Spleen (tissue), 11 donors: ENCODE measurements around the gene GPD2. TPM values are rescaled to one million over a fixed set of nuclear protein-coding genes. Genes with fewer than 3 reads are reported as not detected.

Experiments
- DNase-seq: peaks from one replicate; pipeline ENCODE4 v3.0.0-alpha.2; 2020
- H3K27ac ChIP-seq, 8 donors: fragments of 200-600 bp; sonication (generic) in 7 of 8; 1 replicate in 4 of 8; 2 replicates in 4 of 8; pipeline versions ENCODE4 v1.5.0 to v1.8.0; 2016 to 2021; ENCODE audit warnings: inconsistent platforms in 4 of 8, mild to moderate bottlenecking in 4 of 8, moderate library complexity in 1 of 8
- H3K27me3 ChIP-seq, 7 donors: fragments of 200-600 bp; sonication (generic) in 6 of 7; replicated peaks in 1 of 7; 1 replicate in 4 of 7; 2 replicates in 3 of 7; pipeline versions ENCODE4 v1.5.0 to v1.8.0; 2016 to 2021; ENCODE audit warnings: inconsistent platforms in 3 of 7, mild to moderate bottlenecking in 1 of 7
- H3K36me3 ChIP-seq, 6 donors: fragments of 200-600 bp; sonication (generic) in 5 of 6; 1 replicate in 4 of 6; 2 replicates in 2 of 6; pipeline versions ENCODE4 v1.5.0 to v1.8.0; 2016 to 2021; ENCODE audit warnings: inconsistent platforms in 2 of 6
- H3K4me1 ChIP-seq, 6 donors: fragments of 200-600 bp; sonication (generic) in 5 of 6; 1 replicate in 3 of 6; 2 replicates in 3 of 6; pipeline versions ENCODE4 v1.5.0 to v1.8.0; 2016 to 2021; ENCODE audit warnings: inconsistent platforms in 3 of 6
- H3K4me3 ChIP-seq, 8 donors: fragments of 200-600 bp; sonication (generic) in 7 of 8; 1 replicate in 4 of 8; 2 replicates in 4 of 8; pipeline versions ENCODE4 v1.5.0 to v1.8.0; 2016 to 2021; ENCODE audit warnings: inconsistent platforms in 4 of 8, mild to moderate bottlenecking in 4 of 8, moderate library complexity in 2 of 8
- H3K9me3 ChIP-seq, 8 donors: fragments of 200-600 bp; sonication (generic) in 7 of 8; 1 replicate in 4 of 8; 2 replicates in 4 of 8; pipeline versions ENCODE4 v1.5.0 to v1.8.0; 2016 to 2021; ENCODE audit warnings: inconsistent platforms in 4 of 8
- POLR2A ChIP-seq, 3 donors: fragments of 450-650 bp; IDR thresholded peaks; one replicate each; pipeline ENCODE4 v1.5.1; 2017; ENCODE audit warnings: antibody characterized with exemption in 3 of 3, mild to moderate bottlenecking in 1 of 3
- POLR2AphosphoS5 ChIP-seq, 3 donors: sonication (generic); formaldehyde crosslinking; IDR thresholded peaks; one replicate each; pipeline ENCODE4 v1.5.1; 2017; ENCODE audit warnings: antibody characterized with exemption in 3 of 3
- WGBS, 5 donors: extraction: QIAGEN DNeasy Blood & Tissue Kit in 3 of 5; methylation state at CpG; one replicate each; pipeline versions ENCODE4 v1.1.5 to v1.1.7; 2013 to 2018; 5-methylcytosine and 5-hydroxymethylcytosine counted together
- intact Hi-C: fragments of 100-400 bp; cut with DNase I; formaldehyde crosslinking; loops from one replicate; pipeline ENCODE4 v1.15.0; 2023; ENCODE audit warnings: low total_unique reads
- polyA plus RNA-seq, 3 donors: library from polyadenylated mRNA; stranded (reverse); fragments of 200-250 nt; gene quantifications; one replicate each; pipeline ENCODE4 v1.2.1, GENCODE V29; 2013
- total RNA-seq, 7 donors: library from RNA; depleted of rRNA in 3 of 7; stranded (reverse); fragments of >200 nt in 3 of 7; fragmentation: NEBNext Ultra II Directional in 4 of 7; extraction: Animal tissue kit (Norgen Biotek cat#: 25700) in 4 of 7; gene quantifications; one replicate each; pipeline versions ENCODE4 v1.1.0 to v1.2.1, GENCODE V29; 2016 to 2021
- TF ChIP-seq, protein P1 (sequence below), 11 experiments: fragments of 200-600 bp in 7 of 11; fragments of 450-650 bp in 4 of 11; sonication (generic) in 4 of 11; IDR thresholded peaks in 8 of 11; conservative IDR thresholded peaks in 3 of 11; 1 replicate in 7 of 11; 2 replicates in 4 of 11; pipeline versions ENCODE4 v1.4.0 to v1.8.0; 2016 to 2021; ENCODE audit warnings: antibody characterized with exemption in 11 of 11, inconsistent platforms in 4 of 11, mild to moderate bottlenecking in 1 of 11
- donor health status: healthy with polysubstance abuse.
- donor health status: DM: no; HTN: no; CAD: no; lungs with moderate emphysema.
- donor health status: DM: no; HTN: no; CAD: no.
- donor health status: Bipolar disorder and iron deficiency.
- donor health status: healthy.
- donor health status: DM: no; HTN: no; CAD: no.
- donor health status: DM: yes; HTN: yes; CAD: no.

GPD2 gene
- total and polyA plus RNA-seq, 10 donors = 3.5 to 74.9 (median 28.8) TPM

DNA sequence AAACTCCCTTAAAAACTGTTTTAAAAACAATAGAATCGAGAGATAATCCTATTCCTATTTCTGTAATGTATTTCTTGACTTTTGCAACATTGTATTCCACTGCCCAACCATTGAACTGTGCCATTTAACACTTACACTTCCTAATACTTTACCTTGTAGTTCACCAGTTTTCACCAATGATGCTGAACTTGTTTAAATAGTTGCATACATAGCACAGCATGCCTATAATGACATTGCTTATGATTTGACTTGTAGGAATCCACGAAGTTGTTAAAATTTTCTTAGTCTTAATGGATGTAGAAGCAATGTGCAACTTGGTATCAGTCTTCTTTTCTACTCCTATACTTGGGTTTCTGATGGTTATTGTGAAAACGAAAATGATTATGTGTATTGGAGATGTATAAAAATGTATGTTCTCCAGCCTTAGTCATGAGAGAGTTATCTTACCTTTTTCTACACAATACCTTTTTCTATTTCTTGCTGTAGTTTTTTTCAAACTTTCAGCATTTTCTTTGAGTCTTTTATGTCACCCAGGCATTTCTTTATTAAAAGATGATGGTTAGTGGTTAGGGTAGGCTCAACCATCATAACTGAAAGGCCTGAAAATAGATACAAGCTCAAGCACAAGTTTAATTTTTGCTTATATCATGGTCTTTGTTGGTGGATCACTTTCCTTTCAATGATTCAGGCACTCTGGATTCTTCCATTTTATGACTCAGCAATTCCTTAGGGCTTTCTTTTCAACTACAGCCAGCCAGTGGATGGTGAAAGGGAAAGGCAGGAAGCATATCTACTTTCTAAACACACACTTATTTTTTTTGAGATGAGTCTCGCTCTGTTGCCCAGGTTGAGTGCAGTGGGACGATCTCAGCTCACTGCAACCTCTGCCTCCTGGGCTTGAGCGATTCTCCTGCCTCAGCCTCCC, 9.4 kb downstream of the GPD2 start:
- 87 to 93% (median 90%) methylated on average over 6 of the region's 6 CpGs for WGBS, 5 donors
- Histone ChIP-seq H3K27ac (no peak overlapping the region), H3K27me3 (no peaks in the 10 kb centered on the region), H3K4me1 (peaks cover 0 to 23% (median 3%) of the 10 kb centered on the region in 6 donors), H3K4me3 (no peak overlapping the region), H3K9me3 (no peaks in the 10 kb centered on the region), H3K36me3 (peaks cover 0 to 10% (median 0%) of the 10 kb centered on the region in 6 donors)
- intact Hi-C loops = no loop called here
- TF ChIP-seq, protein P1, sequence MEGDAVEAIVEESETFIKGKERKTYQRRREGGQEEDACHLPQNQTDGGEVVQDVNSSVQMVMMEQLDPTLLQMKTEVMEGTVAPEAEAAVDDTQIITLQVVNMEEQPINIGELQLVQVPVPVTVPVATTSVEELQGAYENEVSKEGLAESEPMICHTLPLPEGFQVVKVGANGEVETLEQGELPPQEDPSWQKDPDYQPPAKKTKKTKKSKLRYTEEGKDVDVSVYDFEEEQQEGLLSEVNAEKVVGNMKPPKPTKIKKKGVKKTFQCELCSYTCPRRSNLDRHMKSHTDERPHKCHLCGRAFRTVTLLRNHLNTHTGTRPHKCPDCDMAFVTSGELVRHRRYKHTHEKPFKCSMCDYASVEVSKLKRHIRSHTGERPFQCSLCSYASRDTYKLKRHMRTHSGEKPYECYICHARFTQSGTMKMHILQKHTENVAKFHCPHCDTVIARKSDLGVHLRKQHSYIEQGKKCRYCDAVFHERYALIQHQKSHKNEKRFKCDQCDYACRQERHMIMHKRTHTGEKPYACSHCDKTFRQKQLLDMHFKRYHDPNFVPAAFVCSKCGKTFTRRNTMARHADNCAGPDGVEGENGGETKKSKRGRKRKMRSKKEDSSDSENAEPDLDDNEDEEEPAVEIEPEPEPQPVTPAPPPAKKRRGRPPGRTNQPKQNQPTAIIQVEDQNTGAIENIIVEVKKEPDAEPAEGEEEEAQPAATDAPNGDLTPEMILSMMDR (IDR thresholded peaks at IDR 0.05 in 8 of 11, conservative IDR thresholded peaks at IDR 0.05 in 3 of 11) = no peak
- no peak for TF ChIP-seq POLR2AphosphoS5 (IDR thresholded peaks at IDR 0.05)
- TF ChIP-seq POLR2A (IDR thresholded peaks at IDR 0.05) = no peak
- no peak for DNase-seq

DNA sequence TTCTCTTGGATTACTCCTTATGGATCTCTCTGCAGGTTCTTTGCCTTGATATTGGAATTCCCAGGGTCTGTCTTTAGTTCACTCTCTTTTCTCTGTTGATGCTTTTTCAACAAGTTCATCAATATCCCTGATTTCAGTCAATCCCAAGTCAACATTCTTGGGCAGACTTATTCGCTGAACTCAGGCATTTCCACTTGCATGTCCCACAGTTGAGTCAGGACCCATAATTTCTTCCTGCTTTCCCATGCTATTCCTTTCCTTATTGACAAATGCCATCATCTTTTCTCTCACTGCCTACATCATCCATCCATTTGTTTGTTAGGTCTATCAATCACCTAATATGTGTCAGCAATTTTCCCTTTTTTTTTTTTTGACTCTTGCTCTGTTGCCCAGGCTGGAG, 11.6 kb downstream of the GPD2 start:
- Histone ChIP-seq H3K9me3 (no peaks in the 10 kb centered on the region), H3K36me3 (peaks cover 0 to 7% (median 0%) of the 10 kb centered on the region in 6 donors), H3K27me3 (no peaks in the 10 kb centered on the region), H3K27ac (no peak overlapping the region), H3K4me3 (no peak overlapping the region), H3K4me1 (peaks cover 0 to 26% (median 3%) of the 10 kb centered on the region in 6 donors)
- DNase-seq = no peak
- intact Hi-C loops = no loop called here
- TF ChIP-seq, protein P1 (IDR thresholded peaks at IDR 0.05 in 8 of 11, conservative IDR thresholded peaks at IDR 0.05 in 3 of 11) = no peak
- TF ChIP-seq POLR2A (IDR thresholded peaks at IDR 0.05) (no peak), POLR2AphosphoS5 (IDR thresholded peaks at IDR 0.05) (no peak)
- 96 to 100% (median 100%) methylated on average over 1 of the region's 1 CpG for WGBS, 5 donors

DNA sequence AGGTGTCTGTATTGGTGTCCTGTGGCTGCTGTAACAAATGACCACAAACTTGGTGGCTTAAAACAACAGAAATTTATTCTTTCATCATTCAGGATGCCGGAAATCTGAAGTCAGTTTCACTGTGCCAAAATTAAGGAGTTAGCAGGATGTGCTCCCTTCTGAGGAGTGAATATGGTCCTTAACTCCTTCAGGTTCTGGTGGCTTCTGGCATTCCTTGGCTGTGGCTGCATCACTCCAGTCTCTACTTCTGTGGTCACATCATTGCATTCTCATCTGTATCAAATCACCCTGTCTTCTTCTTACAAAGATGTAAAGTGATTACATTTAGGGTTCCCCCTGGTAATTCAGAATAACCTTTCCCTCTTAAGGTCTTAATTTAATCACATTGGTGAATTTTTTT, 12.6 kb downstream of the GPD2 start:
- Histone ChIP-seq H3K36me3 (peaks cover 0 to 7% (median 0%) of the 10 kb centered on the region in 6 donors), H3K4me3 (no peak overlapping the region), H3K27ac (no peak overlapping the region), H3K9me3 (no peaks in the 10 kb centered on the region), H3K4me1 (peaks cover 0 to 36% (median 3%) of the 10 kb centered on the region in 6 donors), H3K27me3 (no peaks in the 10 kb centered on the region)
- 54 to 78% (median 63%) methylated on average over 1 of the region's 1 CpG for WGBS, 5 donors
- intact Hi-C loops = no loop called here
- TF ChIP-seq, protein P1 (IDR thresholded peaks at IDR 0.05 in 8 of 11, conservative IDR thresholded peaks at IDR 0.05 in 3 of 11) = no peak
- TF ChIP-seq POLR2AphosphoS5 (IDR thresholded peaks at IDR 0.05) = no peak
- TF ChIP-seq POLR2A (IDR thresholded peaks at IDR 0.05) = no peak
- DNase-seq = no peak

DNA sequence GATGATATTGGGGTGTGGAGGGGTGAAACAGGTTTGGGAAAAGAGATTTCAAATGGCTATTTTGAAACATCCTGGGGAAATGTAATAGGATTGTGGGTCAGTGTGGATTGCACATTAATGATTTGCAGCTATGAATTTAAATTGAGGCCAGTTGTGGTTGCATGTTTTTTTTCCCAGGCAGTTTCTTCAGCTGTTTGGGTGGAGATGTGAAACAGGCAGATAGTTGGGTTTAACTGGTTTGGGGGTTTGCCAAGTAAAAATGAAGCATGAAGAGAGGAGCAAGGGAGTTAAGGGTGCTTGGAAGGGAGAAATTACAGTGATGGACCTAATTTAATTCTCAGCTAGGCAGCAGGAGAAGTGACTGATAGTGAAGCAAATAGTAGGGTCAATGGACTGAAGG, 16.8 kb downstream of the GPD2 start:
- Histone ChIP-seq H3K4me1 (peaks cover 0 to 44% (median 6%) of the 10 kb centered on the region in 6 donors), H3K27me3 (no peaks in the 10 kb centered on the region), H3K36me3 (peaks cover 0 to 2% (median 0%) of the 10 kb centered on the region in 6 donors), H3K27ac (no peak overlapping the region), H3K4me3 (no peak overlapping the region), H3K9me3 (no peaks in the 10 kb centered on the region)
- no peak for DNase-seq
- intact Hi-C loops = no loop called here
- TF ChIP-seq POLR2A (IDR thresholded peaks at IDR 0.05) (no peak), POLR2AphosphoS5 (IDR thresholded peaks at IDR 0.05) (no peak)
- TF ChIP-seq, protein P1 (IDR thresholded peaks at IDR 0.05 in 8 of 11, conservative IDR thresholded peaks at IDR 0.05 in 3 of 11) = no peak
